IMR-90 (cell line): Measurements from ENCODE around the gene CNTN4. TPM values are rescaled to one million over a fixed set of nuclear protein-coding genes. Genes with fewer than 3 reads are reported as not detected.

Experiments used
- ATAC-seq: fragments of 200-7000 bp; cut with Tn5 transposase; 2 replicates; pipeline ENCODE4 v1.9.1; 2020; ENCODE audit warnings: low read depth, mild to moderate bottlenecking, moderate library complexity
- BruUV-seq: library from RNA; stranded (reverse); fragments of 400-500 nt; replicated peaks from 2 replicates; lab custom pipeline; 2021; lab: Mats Ljungman, UMichigan
- CTCF ChIA-PET: fragments of 300-600 bp; formaldehyde crosslinking; extraction: SDS; loops from one replicate; lab custom pipeline; 2021; ENCODE audit warnings: antibody characterized with exemption; lab: Yijun Ruan, JAX
- POLR2A ChIA-PET: fragments of 300-600 bp; sonication (Branson Sonifier 250); formaldehyde crosslinking; loops from one replicate; lab custom pipeline; 2022; ENCODE audit warnings: antibody characterized with exemption; ENCODE audit not compliant: unreplicated experiment; lab: Charles Lee
- DNase-seq: peaks from one replicate; pipeline ENCODE4 v3.0.0; 2013
- H2AFZ ChIP-seq: replicated peaks from 2 replicates; pipeline ENCODE3; 2013; ENCODE audit warnings: low read length, mild to moderate bottlenecking; ENCODE audit not compliant: poor library complexity
- H2AK5ac ChIP-seq: 2 replicates; pipeline ENCODE4 v1.6.1; 2013; ENCODE audit warnings: low read depth, low read length, inconsistent platforms
- H2AK9ac ChIP-seq: replicated peaks from 2 replicates; pipeline ENCODE3; 2013; ENCODE audit warnings: mild to moderate bottlenecking, low read depth, low read length, moderate library complexity; ENCODE audit not compliant: poor library complexity
- H2BK120ac ChIP-seq: 2 replicates; pipeline ENCODE4 v1.6.1; 2013; ENCODE audit warnings: low read depth, low read length, inconsistent platforms
- H2BK15ac ChIP-seq: 3 replicates; pipeline ENCODE4 v1.6.1; 2013; ENCODE audit warnings: low read depth, low read length, inconsistent platforms
- H2BK20ac ChIP-seq: 2 replicates; pipeline ENCODE4 v1.6.1; 2013; ENCODE audit warnings: low read depth, mild to moderate bottlenecking, inconsistent platforms, low read length, moderate library complexity
- H2BK5ac ChIP-seq: 2 replicates; pipeline ENCODE4 v1.6.1; 2013; ENCODE audit warnings: mild to moderate bottlenecking, low read depth, low read length, inconsistent platforms; ENCODE audit not compliant: poor library complexity, severe bottlenecking
- H3K14ac ChIP-seq: replicated peaks from 2 replicates; pipeline ENCODE4 v1.6.1; 2013; ENCODE audit warnings: low read depth, low read length, inconsistent platforms
- H3K18ac ChIP-seq: 2 replicates; pipeline ENCODE4 v1.6.1; 2013; ENCODE audit warnings: low read depth, low read length, control low read depth
- H3K23ac ChIP-seq: 2 replicates; pipeline ENCODE4 v1.6.1; 2013; ENCODE audit warnings: low read depth, low read length, inconsistent platforms
- H3K27ac ChIP-seq: 2 replicates; pipeline ENCODE4 v1.5.1; 2013; ENCODE audit warnings: mild to moderate bottlenecking, control low read depth, low read length; ENCODE audit not compliant: insufficient read depth
- H3K27me3 ChIP-seq: 2 replicates; pipeline ENCODE4 v1.6.1; 2013; ENCODE audit warnings: low read length; ENCODE audit not compliant: control insufficient read depth, insufficient read depth
- H3K36me3 ChIP-seq: 2 replicates; pipeline ENCODE4 v1.6.1; 2013; ENCODE audit warnings: low read length, mixed read lengths; ENCODE audit not compliant: control insufficient read depth, insufficient read depth
- H3K4ac ChIP-seq: 2 replicates; pipeline ENCODE4 v1.6.1; 2013; ENCODE audit warnings: low read depth, low read length, inconsistent platforms
- H3K4me1 ChIP-seq: 2 replicates; pipeline ENCODE4 v1.6.1; 2013; ENCODE audit warnings: low read length, mixed read lengths; ENCODE audit not compliant: control insufficient read depth, insufficient read depth
- H3K4me2 ChIP-seq: 2 replicates; pipeline ENCODE4 v1.6.1; 2013; ENCODE audit warnings: low read depth, mild to moderate bottlenecking, control low read depth, low read length, moderate library complexity
- H3K4me3 ChIP-seq: 2 replicates; pipeline ENCODE4 v1.5.1; 2013; ENCODE audit warnings: low read depth, mild to moderate bottlenecking, control low read depth, low read length, moderate library complexity; ENCODE audit not compliant: insufficient read depth
- H3K56ac ChIP-seq: 2 replicates; pipeline ENCODE4 v1.6.1; 2013; ENCODE audit warnings: low read length, inconsistent platforms; ENCODE audit not compliant: insufficient read depth; ENCODE audit errors: extremely low read depth
- H3K79me1 ChIP-seq, 2 experiments: 2 replicates each; pipeline ENCODE4 v1.6.1; 2013; ENCODE audit warnings: low read length in 2 of 2, inconsistent platforms in 1 of 2, low read depth in 1 of 2
- H3K9ac ChIP-seq: 2 replicates; pipeline ENCODE4 v1.6.1; 2013; ENCODE audit warnings: low read depth, low read length, control low read depth
- H3K9me1 ChIP-seq: 2 replicates; pipeline ENCODE4 v1.6.1; 2013; ENCODE audit warnings: low read length, inconsistent platforms; ENCODE audit not compliant: insufficient read depth
- H3K9me3 ChIP-seq: 2 replicates; pipeline ENCODE4 v1.6.1; 2013; ENCODE audit warnings: low read length; ENCODE audit not compliant: control insufficient read depth, insufficient read depth
- H4K20me1 ChIP-seq: 2 replicates; pipeline ENCODE4 v1.6.1; 2013; ENCODE audit warnings: low read length, inconsistent platforms; ENCODE audit not compliant: insufficient read depth
- H4K5ac ChIP-seq: 2 replicates; pipeline ENCODE4 v1.6.1; 2013; ENCODE audit warnings: mild to moderate bottlenecking, low read depth, low read length, control low read depth
- H4K8ac ChIP-seq, 2 experiments: 2 replicates each; pipeline ENCODE4 v1.6.1; 2013; ENCODE audit warnings: low read depth in 2 of 2, low read length in 2 of 2, control low read depth in 1 of 2, inconsistent platforms in 1 of 2
- H4K91ac ChIP-seq: 2 replicates; pipeline ENCODE4 v1.6.1; 2013; ENCODE audit warnings: low read depth, low read length, inconsistent platforms; ENCODE audit not compliant: insufficient read depth
- BHLHE40 ChIP-seq: fragments of 150-350 bp; IDR thresholded peaks from 2 replicates; pipeline ENCODE4 v1.6.1; 2016; ENCODE audit warnings: mild to moderate bottlenecking, low read depth, low read length
- CEBPB ChIP-seq: IDR thresholded peaks from 2 replicates; pipeline ENCODE4 v1.6.1; 2012; ENCODE audit warnings: low read depth, low read length, improper control_type of control experiment
- CTCF ChIP-seq: conservative IDR thresholded peaks from 2 replicates; pipeline ENCODE4 v1.5.1; 2012; ENCODE audit warnings: mild to moderate bottlenecking, low read depth, low read length, improper control_type of control experiment
- ELK1 ChIP-seq: fragments of 150-350 bp; IDR thresholded peaks from 2 replicates; pipeline ENCODE4 v1.6.1; 2016; ENCODE audit warnings: low read depth, mild to moderate bottlenecking, low read length, moderate library complexity, borderline replicate concordance
- MAFK ChIP-seq: IDR thresholded peaks from 2 replicates; pipeline ENCODE4 v1.6.1; 2012; ENCODE audit warnings: low read depth, low read length, improper control_type of control experiment
- MAZ ChIP-seq: IDR thresholded peaks from 2 replicates; pipeline ENCODE4 v1.6.1; 2012; ENCODE audit warnings: low read depth, mild to moderate bottlenecking, low read length, improper control_type of control experiment, moderate library complexity, borderline replicate concordance
- MXI1 ChIP-seq: IDR thresholded peaks from 2 replicates; pipeline ENCODE4 v1.6.1; 2012; ENCODE audit warnings: low read depth, mild to moderate bottlenecking, low read length, moderate library complexity, borderline replicate concordance
- NFE2L2 ChIP-seq: fragments of 150-350 bp; IDR thresholded peaks from 2 replicates; pipeline ENCODE4 v1.6.1; 2016; ENCODE audit warnings: low read depth, mild to moderate bottlenecking, low read length
- POLR2A ChIP-seq: IDR thresholded peaks from 2 replicates; pipeline ENCODE4 v1.6.1; 2012; ENCODE audit warnings: mild to moderate bottlenecking, low read depth, low read length
- RAD21 ChIP-seq: IDR thresholded peaks from 2 replicates; pipeline ENCODE4 v1.6.1; 2012; ENCODE audit warnings: low read length, improper control_type of control experiment
- RCOR1 ChIP-seq: IDR thresholded peaks from 2 replicates; pipeline ENCODE4 v1.6.1; 2012; ENCODE audit warnings: mild to moderate bottlenecking, low read length, improper control_type of control experiment; ENCODE audit not compliant: insufficient replicate concordance
- RFX5 ChIP-seq: IDR thresholded peaks from 2 replicates; pipeline ENCODE4 v1.8.0; 2012; ENCODE audit warnings: low read depth, mild to moderate bottlenecking, low read length, moderate library complexity
- SMC3 ChIP-seq: fragments of 150-350 bp; IDR thresholded peaks from 2 replicates; pipeline ENCODE4 v1.6.1; 2016; ENCODE audit warnings: low read depth, mild to moderate bottlenecking, antibody characterized with exemption, low read length, moderate library complexity
- USF2 ChIP-seq: fragments of 150-350 bp; IDR thresholded peaks from 2 replicates; pipeline ENCODE4 v1.6.1; 2017; ENCODE audit warnings: mild to moderate bottlenecking, antibody characterized with exemption, low read length, low read depth
- WGBS, 2 experiments: methylation state at CpG; one replicate each; pipeline versions ENCODE4 v1.1.5 to v1.1.7; 2013; ENCODE audit warnings: missing lambda C conversion rate in 2 of 2; ENCODE audit not compliant: insufficient read length in 1 of 2; ENCODE audit errors: extremely low coverage in 2 of 2; 5-methylcytosine and 5-hydroxymethylcytosine counted together
- dilution Hi-C: fragments of 300-500 bp; cut with HindIII; formaldehyde crosslinking; loops from one replicate; pipeline ENCODE4 v1.14.3; 2018; ENCODE audit warnings: low sequenced_read_pairs; ENCODE audit not compliant: unreplicated experiment
- in situ Hi-C: fragments of 300-500 bp; cut with MboI; formaldehyde crosslinking; loops from 3 replicates; pipeline ENCODE4 v1.14.3; 2019; ENCODE audit warnings: low sequenced_read_pairs, inconsistent platforms, mixed read lengths
- intact Hi-C: fragments of 100-400 bp; cut with micrococcal nuclease; formaldehyde crosslinking; loops from 2 replicates; pipeline ENCODE4 v1.10.0; 2022
- polyA plus RNA-seq, 3 experiments: library from polyadenylated mRNA; depleted of rRNA; stranded (reverse); fragments of >200 nt; gene quantifications; 2 replicates each; pipeline ENCODE4 v1.2.3, GENCODE V29; 2012; ENCODE audit warnings: low replicate concordance in 1 of 3
- total RNA-seq: library from RNA; depleted of rRNA; stranded (reverse); fragments of >200 nt; gene quantifications from 2 replicates; pipeline ENCODE4 v1.2.3, GENCODE V29; 2012

Gene CNTN4
- total and polyA plus RNA-seq, 2 of the 4 experiments (the other 2 are of a cell fraction), result under 0.01 TPM; not detected in 1

- BruUV-seq, result no TSS peak
- no peak overlapping the region for H2BK120ac ChIP-seq
- DNase-seq, result no peak
- H2BK20ac ChIP-seq, result no peak overlapping the region
- dilution Hi-C loops, result no loop called here
- in situ Hi-C loops, result no loop called here
- no peak overlapping the region for H2AFZ ChIP-seq
- H3K9ac ChIP-seq, result no peak overlapping the region
- H3K36me3 ChIP-seq, result no peaks in the 10 kb centered on the region
- no CpG with 5 or more reads among the region's 5 CpGs for WGBS, 2 experiments
- ChIA-PET POLR2A (no interaction called here), CTCF (no interaction called here)
- intact Hi-C loops, result no loop called here
- peaks cover 7% of the 10 kb centered on the region for H3K9me3 ChIP-seq
- H2AK5ac ChIP-seq, result no peak overlapping the region
- no peaks in the 10 kb centered on the region for H3K79me1 ChIP-seq
- H3K27me3 ChIP-seq, result no peaks in the 10 kb centered on the region
- no peak overlapping the region for H3K4me3 ChIP-seq
- no peaks in the 10 kb centered on the region for H4K20me1 ChIP-seq
- no peak overlapping the region for H3K27ac ChIP-seq
- H3K4me1 ChIP-seq, result no peaks in the 10 kb centered on the region
- no peak overlapping the region for H3K18ac ChIP-seq
- no peak overlapping the region for H2BK15ac ChIP-seq
- H2BK5ac ChIP-seq, result no peak overlapping the region
- H2AK9ac ChIP-seq, result no peak overlapping the region
- H4K8ac ChIP-seq, result no peak overlapping the region
- H3K56ac ChIP-seq, result no peak overlapping the region
- TF ChIP-seq SMC3, result no peak
- TF ChIP-seq USF2, result no peak
- TF ChIP-seq RFX5, result no peak
- TF ChIP-seq ELK1, result no peak
- TF ChIP-seq CEBPB, result no peak
- no peak for TF ChIP-seq NFE2L2
- TF ChIP-seq MXI1, result no peak
- TF ChIP-seq MAFK, result no peak
- no peak for TF ChIP-seq RCOR1
- TF ChIP-seq POLR2A, result no peak
- TF ChIP-seq RAD21, result no peak
- no peak for TF ChIP-seq MAZ
- no peak for TF ChIP-seq CTCF
- TF ChIP-seq BHLHE40, result no peak
- H3K4me2 ChIP-seq, result no peak overlapping the region
- H3K4ac ChIP-seq, result no peak overlapping the region
- no peaks in the 10 kb centered on the region for H3K9me1 ChIP-seq
- H3K23ac ChIP-seq, result no peak overlapping the region
- H3K14ac ChIP-seq, result no peak overlapping the region
- ATAC-seq, result no peak
- H4K5ac ChIP-seq, result no peak overlapping the region
- no peak overlapping the region for H4K91ac ChIP-seq
Measured at GRCh38 chr3:2908693-2909351, 810.2 kb downstream of the CNTN4 start.
